GM19023 (cell line): ENCODE data around the gene INA.
"Not testable (repeated sequence)": the region's sequence is repeated elsewhere in the genome, so short reads cannot be mapped to it uniquely, and the experiment has no call there.

ENCODE experiments used
- ATAC-seq: cut with Tn5 transposase; IDR thresholded peaks from one replicate; pipeline ENCODE4 v1.9.1; 2021; ENCODE audit warnings: mild to moderate bottlenecking, moderate library complexity; ENCODE audit not compliant: unreplicated experiment

Gene INA

GRCh38 chr10:103276896-103277712, at the start of gene INA:
INA (plus strand) TSS chr10:103277138; CDS start chr10:103277212, 74 bp downstream.
- no peak for ATAC-seq

DNA sequence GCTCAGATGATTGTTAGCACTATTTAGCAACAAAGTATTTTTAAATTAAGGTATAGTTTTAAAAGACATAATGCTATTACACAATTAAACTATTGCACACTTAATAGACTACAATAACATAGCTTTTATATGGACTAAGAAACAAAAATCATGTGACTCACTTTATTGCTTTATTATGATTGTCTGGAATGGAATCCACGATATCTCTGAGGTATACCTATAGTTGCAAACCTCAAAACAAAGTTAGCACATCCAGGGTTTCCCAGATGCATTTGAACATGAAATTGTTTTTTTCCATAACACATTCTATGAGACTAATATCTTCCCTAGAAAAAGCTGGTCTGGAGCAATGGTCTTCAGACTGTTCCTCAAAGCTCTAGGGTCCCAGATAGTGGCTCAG, 49.5 kb upstream of the INA start:
- ATAC-seq: no peak

DNA sequence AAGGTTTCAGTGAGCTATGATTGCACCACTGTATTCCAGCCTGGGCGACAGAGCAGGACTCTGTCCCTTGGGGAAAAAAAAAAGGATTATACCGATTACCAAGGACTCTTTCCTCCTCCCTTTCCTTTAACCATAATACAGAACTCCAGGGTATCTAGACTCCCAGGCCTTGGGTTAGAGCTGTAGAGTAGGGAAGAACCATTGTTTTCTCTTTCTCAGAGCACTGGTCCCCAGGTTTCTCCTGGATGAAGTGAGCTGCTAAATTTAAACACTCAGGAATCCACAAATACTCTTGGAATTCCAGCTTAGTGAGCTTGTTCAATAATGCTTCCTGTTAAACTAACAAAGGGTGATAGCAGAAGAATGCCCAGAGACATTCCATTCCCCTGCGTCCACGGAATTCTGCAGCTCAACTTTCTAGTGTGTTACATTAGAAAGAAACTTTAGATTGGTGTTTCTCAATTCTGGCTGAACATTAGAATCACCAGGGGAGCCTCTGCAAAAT, 45.8 kb upstream of the INA start:
- ATAC-seq: no peak

DNA sequence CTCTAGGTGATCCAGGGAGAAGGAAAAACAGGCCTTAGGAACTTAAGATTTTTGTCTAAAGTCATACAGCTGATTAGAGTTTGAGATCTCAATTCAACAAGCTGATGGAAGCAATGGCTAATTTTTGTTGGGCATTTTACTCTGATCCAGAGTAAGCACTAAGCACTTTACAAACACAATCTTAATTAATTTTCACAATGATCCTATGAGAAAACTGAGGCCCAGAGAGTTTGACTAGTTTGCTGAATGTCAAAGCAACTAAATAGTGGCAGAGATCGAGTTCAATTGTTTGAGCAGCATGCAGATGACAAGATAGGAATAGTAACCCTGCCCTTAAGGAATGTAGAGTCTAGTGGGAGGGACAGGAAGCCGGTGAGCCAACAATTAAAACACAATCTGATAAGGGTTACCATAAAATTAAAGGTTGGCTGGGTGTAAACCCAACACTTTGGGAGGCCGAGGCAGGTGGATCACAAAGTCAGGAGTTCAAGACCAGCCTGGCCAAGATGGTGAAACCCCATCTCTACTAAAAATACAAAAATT, 44.7 kb upstream of the INA start:
- no peak for ATAC-seq

- no peak for ATAC-seq
Observed at GRCh38 chr10:103232772-103233488, 44.0 kb upstream of the INA start.

- ATAC-seq: no peak
Observed at GRCh38 chr10:103235775-103236174, 41.2 kb upstream of the INA start.

GRCh38 chr10:103238506-103239252, 38.3 kb upstream of the INA start:
- ATAC-seq: no peak

GRCh38 chr10:103241262-103242011, 35.5 kb upstream of the INA start:
- no peak for ATAC-seq

- ATAC-seq: peak; percentile 48
Observed at GRCh38 chr10:103244666-103245271, 32.2 kb upstream of the INA start.

DNA sequence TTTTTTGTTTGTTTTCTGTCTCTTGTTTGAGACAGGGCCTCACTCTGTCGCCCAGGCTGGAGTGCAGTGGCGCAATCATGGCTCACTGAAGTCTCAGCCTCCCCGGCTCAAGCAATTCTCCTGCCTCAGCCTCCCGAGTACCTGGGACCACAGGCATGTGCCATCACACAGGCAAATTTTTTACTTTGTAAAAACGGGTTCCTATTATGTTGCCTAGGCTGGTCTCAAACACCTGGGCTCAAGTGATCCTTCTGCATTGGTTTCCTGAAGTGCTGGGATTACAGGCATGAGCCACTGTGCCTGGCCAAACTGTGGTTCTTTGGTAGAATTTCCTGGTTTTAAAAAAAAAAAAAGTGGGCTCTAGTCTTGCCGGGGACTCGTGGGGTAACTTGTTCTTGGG, 31.4 kb upstream of the INA start, which contains the start of gene RPEL1:
TSS of gene RPEL1 (plus strand) at position 301 of the 400 bp plus-strand sequence. CDS start 110 bp downstream, outside the sequence.
- ATAC-seq: not testable (repeated sequence)

- no peak for ATAC-seq
Observed at GRCh38 chr10:103246324-103246723, 30.6 kb upstream of the INA start.

DNA sequence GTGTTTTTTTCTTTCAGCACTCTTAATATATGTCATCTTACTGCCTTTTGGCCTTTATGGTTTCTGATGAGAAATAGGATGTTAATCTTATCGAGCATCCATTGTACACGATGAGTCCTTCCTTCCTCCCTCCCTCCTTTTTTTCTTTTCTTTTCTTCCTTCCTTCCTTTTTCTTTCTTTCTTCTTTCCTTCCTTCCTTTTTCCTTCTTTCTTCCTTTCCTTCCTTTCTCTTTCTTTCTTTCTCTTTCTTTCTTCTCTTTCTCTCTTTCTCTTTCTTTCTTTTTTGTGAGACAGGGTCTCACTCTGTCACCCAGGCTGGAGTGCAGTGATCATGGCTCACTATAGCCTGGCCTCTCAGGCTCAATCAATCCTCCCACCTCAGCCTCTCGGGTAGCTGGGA, 22.8 kb upstream of the INA start:
- no peak for ATAC-seq

DNA sequence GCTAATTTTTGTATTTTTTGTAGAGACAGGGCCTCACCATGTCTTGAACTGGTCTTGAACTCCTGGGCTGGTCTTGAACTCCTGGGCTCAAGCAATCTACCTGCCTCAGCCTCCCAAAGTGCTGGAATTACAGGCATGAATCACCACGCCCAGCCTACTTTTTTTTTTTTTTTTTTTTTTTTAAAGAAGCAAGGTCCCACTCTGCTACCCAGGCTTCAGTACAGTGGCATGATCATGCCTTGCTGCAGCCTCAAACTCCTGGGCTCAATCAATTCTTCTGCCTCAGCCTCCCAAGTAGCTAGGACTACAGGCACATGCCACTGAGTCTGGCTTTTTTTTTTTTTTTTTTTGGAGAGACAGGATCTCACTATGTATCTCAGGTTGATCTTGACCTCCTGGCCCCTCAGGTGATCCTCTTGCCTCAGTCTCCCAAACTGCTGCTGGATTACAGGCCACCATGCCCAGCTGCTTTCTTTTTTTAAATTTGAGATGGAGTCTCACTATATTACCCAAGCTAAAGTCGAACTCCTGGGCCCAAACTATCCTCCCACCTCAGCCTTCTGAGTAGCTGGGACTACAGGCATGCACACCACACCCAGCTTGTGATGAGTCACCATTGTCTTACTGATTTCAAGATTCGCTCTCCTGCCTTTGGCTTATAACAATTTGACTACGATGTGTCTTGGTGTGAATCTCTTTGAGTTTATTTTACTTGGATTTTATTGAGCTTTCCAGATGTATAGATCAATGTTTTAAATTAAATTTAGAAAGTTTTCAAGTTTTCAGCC, 22.2 kb upstream of the INA start:
- ATAC-seq: no peak

DNA sequence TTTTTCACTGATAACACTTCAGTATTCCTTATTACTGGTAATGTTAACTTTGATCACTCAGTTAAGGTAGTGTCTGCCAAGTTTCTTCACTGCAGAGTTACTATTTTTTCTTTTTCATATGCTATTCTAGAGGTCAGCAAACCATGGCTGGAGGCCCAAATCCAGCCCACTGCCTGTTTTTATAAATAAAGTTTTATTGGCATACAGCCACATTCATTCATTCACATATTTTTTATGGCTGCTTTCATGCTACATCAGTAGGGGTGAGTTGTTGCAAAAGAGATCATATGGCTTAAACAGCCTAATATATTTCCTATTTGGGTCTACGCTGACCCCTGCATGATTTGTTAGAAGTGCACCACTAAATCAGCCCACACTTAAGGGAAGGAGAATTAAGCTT, 20.3 kb upstream of the INA start:
- no peak for ATAC-seq

DNA sequence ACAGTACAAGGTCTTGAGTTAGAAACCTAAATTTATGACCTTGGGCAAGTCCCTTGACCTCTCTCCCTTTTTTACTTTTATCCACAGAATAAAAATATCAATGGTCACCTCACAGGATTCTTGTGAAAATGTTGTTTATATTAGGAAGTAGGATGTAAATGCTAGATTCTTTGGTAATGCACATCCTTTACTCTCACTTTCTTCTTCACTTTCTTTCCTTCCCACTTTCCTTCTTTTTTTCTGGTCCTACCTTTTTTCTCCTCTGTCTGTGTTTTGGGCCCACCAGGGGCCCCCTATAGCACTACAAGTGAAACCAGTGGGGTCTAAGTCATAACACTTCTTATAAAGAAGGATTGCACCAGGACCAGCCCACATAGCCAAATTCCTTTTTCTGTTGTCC, 19.1 kb upstream of the INA start:
- ATAC-seq: no peak

- ATAC-seq: not testable (repeated sequence)
Observed at GRCh38 chr10:103258928-103259327, 18.0 kb upstream of the INA start.

GRCh38 chr10:103259989-103260388, 16.9 kb upstream of the INA start:
- ATAC-seq: no peak

DNA sequence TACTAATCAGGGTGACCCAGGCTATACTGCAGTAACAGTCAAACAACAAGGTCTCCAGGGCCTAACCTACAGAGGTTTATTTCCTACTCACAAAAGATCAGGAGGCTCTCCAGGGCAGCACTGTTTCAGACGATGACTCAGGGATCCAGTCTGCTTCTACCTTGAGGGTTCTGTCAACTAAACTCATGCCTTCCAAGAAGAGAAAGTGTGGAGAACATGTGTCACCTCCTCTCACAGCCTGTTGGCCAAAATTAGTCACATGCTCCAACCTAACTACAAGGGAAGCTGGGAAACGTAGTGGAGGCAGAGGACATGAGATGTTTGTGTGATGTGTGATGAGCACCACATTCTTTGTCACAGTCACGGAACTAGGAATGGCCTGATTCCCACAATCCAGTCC, 14.7 kb upstream of the INA start:
- ATAC-seq: no peak

DNA sequence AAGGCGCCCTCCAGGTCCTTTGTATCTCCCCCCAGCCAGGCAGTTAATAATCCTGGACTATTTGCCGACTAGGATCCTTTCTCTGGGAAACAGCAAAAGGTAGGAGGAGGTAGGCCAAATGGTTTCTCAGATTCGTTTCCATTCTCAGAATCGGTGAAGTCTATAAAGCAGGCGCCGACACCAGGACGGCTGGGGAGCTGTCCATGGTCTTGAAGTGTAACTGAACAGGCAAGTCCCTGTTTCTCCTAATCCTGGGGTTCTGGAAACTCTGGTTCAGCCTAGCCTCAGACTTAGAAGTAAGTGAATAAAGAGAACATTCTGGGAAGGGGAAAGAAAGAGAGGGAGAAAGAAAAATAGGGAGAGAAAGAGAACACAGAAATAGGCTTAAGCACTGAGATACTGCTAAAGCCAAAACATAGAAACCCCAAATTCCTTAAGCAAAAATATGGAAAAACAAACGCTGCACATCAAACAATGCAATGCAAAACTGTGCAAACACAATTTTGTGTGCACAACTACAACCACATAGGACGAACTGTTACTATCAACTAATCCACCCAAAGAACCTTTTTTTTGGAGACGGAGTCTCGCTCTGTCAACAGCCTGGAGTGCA, 11.1 kb upstream of the INA start:
- no peak for ATAC-seq
